Activated CD4-positive, CD25-positive, alpha-beta regulatory T cell treated with anti-CD3 and anti-CD28 coated beads, Interleukin-2, amount 50 U/mL, for 72 hours (primary cell): ENCODE measurements around the gene TFB2M.

Source experiments
- DNase-seq: peaks from one replicate; pipeline ENCODE4 v3.0.0; 2021

TFB2M gene

DNA sequence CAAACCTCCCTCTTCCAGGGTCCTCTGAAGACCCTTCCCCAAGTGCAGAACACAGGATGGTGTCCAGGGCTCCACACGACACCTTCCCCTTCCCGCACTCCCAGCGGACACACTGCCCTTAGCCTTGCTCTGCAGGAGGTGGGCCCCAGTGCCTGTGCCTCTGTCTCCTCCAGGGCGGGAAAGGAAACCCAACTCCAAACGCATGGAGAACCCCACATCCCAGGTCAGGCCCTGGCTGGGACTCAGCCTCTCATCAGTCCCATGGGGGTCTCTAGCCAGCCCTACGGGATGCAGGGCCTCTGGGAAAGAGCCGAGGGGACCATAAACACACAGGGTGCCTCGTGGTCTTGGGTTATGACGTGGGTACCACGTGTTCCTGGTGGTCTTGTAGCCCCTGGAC lies 53.4 kb downstream of the TFB2M start:
- DNase-seq = no peak

DNA sequence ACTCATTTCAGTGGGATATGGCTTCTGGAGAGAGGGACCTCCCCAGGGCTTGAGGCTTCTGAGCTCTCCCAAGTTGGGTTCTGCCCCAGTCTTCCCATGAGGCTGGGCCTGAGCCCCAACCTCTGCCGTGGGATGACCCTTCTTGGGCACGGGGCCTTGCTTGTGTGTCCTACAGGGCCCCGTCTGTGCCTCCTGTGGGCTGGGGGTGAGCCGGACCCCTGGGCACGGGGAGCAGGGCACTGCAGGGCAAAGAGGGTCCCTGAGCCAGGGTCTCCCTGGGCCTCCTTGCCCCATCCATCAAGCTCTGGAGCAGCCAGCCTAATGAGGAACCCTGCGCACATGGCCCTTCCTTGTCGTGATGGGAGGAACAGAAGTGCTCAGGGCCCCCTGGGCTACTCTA lies 53.8 kb downstream of the TFB2M start:
- no peak for DNase-seq

DNA sequence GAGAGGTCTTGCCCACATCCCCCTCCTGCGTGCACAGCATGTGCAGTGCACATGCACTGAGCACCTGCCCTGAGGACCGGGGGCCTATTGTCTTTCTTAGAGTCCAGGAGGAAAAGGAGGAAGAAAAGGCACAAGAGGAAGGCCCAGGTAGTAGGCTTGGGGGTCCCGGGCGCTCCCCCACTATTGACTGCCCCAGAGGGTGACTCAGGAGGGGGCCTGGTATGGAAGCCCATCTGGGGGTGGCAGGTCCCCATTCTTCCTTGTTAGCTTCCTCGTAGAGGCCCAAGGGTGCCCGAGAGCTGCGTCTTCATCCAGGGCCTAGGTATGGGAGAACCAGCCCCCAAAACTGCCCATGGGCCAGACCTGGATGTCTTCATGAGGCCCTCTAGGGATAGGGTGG lies 54.9 kb downstream of the TFB2M start:
- DNase-seq = no peak

DNA sequence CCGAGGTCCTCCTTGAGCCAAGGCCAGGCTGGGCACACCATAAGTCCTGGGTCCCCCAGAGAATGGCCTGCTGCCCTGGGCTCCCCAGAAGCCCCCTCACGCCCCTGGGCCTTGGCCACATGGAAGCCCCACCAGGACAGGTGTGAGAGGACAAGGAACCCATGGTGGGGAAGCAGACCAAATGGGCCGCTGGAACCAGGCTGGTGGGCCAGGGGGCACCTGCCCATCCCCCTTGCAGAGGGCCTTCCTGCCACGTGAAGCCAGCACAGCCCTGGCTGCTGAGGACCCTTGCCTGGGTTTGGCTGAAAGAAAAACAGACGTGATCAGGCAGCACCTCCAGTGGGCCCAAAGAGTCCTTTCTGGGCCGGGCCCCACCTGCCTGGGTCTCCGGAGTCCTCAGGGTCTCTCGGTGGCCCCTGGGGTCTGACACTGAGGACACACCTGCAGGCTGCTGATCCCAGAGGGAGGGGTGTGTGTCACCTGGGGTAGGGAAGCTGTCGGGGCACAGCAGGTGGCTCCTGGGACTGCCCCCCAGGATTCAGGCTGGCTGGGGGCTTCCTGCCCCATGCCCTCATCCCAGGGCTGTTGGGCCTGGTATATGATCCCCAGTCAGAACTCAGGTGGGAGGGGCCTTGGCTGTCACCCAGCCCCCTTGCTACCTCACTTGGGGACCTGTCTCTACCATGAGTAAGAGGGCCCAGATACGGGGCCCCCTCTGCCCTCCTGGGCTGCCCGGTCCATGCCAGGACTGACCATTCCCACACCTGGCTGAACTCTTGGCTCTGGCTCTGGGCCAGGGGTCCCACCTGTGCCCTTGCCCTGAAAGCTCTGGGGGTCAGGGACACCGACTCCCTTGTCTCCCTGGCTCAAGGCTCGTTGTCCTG lies 55.7 kb downstream of the TFB2M start:
- DNase-seq = no peak

DNA sequence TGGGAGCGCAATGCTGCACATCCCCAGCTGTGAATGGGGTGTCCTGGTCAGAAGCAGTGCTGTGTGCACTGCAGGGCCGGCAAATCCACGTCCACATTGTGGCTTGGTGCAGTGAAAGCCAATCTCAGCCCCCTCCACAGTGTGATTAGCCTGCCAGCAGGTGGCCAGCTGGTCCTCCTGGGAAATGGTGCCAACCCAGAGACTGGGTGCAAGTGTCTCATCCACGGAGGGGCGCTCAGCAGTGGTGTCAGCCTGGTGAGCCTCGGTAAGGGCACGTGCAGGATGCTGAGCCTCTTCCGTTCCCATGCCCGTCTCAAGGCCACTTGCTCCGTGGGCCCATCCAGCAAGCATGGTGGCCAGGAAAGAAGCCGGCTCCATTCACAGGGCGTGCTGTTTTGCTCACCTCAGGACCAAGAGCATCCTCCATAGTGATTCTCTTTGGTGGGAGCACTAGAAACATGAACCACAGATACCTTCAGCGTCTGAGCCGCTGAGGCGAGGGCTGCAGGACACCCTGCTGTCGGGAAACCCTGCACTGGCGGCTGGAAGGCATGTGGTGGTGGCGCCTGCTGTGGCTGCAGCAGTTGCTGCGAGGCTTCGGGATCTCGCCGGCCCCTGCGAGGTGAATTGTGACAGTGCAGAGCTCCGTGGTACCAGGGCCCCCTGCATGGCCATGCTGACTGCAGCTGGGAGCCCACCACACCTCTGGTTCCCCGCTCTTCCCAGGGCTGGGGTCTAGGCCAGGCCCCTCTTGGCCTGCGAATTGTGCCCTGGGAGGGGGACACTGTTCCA lies 57.0 kb downstream of the TFB2M start:
- no peak for DNase-seq

DNA sequence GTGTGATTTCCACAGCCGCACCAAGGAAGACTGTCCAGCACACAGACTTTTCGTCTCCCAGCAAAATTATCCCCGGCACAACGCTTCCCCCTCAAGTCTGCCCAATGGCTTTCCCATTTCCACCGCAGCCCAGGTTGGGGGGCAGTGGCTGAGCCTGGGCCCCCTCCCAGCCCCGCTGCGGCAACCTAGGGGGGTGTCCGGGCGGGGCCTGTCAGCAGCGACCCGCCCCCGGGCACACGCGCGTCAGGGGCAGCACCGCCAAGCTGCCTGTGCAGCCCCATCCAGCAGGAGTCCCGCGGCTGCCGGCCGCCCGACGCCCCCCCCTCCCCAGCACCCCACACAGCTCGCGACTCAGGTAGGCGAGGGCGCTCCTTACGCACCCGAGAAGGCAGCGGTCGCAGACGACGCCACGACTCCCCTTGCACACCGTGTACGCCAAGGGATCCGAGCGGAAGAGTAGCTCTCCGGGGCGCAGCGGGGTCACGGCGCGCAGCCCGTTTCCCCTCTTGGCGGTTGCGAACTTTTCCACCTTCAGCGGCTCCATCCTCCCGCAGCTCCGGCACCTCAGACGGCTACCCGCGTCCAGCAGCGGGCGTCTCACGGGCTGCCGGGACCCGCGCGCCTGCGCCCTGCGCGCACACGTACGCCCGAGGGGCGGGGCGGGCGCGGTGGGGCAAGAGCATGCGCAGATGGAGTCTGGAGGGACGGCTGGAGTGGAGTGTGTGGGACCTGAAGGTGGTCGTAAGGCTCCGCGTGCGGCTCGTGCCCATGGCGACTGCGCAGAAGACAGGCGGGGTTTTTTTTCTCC lies 59.2 kb downstream of the TFB2M start, which contains the start of gene SMYD3:
SMYD3 (minus strand) TSS at position 606 of the 808 bp plus-strand sequence.
- DNase-seq = peak; percentile 75

DNA sequence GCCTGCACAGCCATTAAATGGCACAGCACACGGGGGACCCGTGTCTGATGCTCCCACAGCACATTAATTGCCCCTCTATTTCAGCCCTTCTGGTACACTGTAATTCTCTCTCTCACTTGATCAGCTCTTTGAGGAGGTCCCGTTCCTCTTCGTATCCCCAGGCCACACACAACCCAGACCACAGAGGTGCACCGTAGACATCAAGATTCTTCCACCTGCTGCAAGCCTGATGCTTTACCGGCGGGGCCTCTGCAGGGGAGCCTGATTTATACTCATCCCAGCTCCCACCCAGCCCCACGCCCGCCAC lies 59.7 kb downstream of the TFB2M start:
- DNase-seq = no peak

DNA sequence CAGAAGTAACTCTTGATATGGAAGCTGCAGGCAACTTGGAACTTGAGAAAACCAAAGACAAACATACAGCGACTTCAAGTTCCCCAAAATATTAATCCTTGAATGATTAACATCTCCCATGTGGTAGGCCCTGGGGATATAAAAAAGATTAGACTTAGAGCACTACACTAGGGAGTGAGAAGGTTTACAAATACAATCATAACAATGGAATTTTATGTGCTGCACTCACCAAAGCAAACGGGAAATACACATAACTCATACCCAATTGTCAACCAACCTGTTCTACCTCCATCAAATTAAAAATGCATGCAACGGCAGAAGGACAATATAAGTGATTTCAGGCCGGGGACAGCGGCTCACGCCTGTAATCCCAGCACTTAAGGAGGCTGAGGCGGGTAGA lies 62.7 kb downstream of the TFB2M start:
- no peak for DNase-seq

DNA sequence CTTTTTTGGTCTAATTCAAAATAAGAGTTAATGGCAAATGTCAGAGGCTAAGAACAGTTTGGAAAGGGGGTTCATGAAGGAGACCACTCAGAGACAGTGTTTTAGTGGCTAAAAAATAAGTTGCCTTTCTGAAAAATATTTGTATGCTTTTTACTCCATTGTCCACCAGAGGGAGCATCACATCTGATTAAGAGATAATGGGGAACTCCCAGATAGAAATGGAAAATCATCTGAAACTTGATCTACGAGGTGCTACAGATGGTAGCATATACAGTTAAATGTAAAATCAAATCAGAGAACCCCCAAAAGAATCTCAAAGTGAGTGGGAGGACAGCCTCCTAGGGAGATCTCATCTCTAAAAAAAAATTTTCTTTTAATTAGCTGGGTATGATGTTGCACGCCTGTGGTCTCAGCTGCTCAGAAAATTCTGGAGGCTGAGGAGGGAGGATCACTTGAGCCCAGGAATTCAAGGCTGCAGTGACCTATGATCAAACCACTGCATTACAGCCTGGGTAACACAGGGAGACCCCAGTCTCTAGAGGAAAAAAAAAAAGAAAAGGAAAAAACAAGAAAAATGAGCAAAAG lies 68.6 kb downstream of the TFB2M start:
- no peak for DNase-seq

DNA sequence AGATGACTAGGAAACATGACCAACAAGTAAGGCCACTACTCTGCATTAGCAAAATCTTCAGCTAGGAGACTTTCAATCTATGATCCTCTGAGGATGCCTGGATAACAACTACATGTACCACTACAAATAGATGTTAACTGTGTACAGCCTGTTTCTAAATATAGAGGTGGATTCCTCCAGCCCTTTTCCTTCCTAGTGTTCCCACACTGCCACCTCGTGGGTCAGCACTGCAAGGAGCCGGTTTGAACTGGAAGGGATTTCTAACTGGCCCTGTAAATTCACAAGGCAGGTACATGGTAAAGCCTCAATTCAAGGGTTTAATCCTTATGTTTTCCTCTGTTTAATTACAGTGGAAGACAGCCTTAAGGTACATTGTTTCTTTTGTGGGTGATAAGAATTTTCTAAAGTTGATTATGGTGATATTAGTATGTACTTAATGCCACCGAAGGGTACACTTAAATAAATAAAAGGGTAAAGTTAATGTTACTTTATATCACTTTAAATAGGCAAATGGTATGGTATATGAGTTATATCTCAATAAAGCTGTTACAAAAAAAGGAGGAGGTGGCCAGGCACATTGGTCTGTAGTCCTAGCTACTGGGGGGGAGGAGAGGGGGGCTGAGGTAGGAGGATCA lies 73.3 kb downstream of the TFB2M start:
- DNase-seq = peak; percentile 56

DNA sequence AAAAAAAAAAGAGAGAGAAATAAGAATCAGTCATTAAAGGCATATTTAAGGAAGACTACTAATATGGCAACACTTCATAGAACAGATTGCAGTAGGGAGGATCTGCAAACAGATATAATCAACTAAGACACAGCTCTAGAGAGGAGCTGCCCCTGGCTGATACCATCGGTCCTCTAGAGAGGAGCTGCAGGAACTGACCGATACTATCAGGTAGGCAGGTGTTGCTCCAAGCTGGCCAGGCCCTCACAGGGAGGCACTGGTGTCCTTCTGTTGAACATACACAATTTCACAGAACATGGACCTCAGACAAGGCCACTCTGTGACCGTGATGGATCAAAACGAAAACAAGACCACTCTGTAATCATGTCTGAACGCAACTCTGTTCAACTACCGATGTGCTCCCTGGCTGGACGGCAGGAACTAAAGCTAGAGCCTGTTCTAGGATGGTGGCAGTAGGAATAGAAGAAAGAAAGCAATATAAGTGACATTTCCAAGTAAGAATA lies 74.5 kb downstream of the TFB2M start:
- no peak for DNase-seq
